Neural progenitor cell (in vitro differentiated cells): ENCODE data around the gene VAMP3.

Experiments used
- EZH2 ChIP-seq: fragments of 200-600 bp; sonication (generic); IDR thresholded peaks from 2 replicates; pipeline ENCODE4 v1.6.1; 2017; ENCODE audit warnings: antibody characterized with exemption, mild to moderate bottlenecking, moderate library complexity
- EZH2phosphoT487 ChIP-seq: fragments of 200-600 bp; sonication (generic); IDR thresholded peaks from 2 replicates; pipeline ENCODE4 v1.6.1; 2017; ENCODE audit warnings: antibody characterized with exemption
- TF ChIP-seq, protein P1 (sequence below): fragments of 200-600 bp; sonication (generic); IDR thresholded peaks from 2 replicates; pipeline ENCODE4 v1.5.1; 2017; ENCODE audit warnings: antibody characterized with exemption, mild to moderate bottlenecking

DNA sequence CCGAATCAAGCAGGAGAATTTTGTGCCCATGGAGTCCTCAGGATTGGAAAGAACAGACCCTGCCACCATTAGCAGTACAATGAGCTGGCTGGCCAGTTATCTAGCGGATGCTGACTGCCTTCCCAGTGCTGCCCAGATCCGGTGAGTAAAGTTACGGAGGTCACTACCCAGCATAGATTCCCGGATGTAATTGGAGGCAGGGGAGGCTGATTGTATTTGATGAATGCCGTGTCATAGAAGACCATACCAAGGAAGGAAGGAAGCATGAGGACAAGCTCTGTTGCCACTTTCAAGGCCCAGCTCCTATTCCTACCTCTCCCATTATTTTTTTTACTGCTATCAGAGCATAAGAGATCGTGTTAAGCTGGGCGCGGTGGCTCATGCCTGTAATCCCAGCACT is 26.2 kb upstream of the VAMP3 start:
- TF ChIP-seq EZH2phosphoT487 (no peak), EZH2 (no peak)
- TF ChIP-seq, protein P1, sequence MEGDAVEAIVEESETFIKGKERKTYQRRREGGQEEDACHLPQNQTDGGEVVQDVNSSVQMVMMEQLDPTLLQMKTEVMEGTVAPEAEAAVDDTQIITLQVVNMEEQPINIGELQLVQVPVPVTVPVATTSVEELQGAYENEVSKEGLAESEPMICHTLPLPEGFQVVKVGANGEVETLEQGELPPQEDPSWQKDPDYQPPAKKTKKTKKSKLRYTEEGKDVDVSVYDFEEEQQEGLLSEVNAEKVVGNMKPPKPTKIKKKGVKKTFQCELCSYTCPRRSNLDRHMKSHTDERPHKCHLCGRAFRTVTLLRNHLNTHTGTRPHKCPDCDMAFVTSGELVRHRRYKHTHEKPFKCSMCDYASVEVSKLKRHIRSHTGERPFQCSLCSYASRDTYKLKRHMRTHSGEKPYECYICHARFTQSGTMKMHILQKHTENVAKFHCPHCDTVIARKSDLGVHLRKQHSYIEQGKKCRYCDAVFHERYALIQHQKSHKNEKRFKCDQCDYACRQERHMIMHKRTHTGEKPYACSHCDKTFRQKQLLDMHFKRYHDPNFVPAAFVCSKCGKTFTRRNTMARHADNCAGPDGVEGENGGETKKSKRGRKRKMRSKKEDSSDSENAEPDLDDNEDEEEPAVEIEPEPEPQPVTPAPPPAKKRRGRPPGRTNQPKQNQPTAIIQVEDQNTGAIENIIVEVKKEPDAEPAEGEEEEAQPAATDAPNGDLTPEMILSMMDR, result no peak
